Measurements from ENCODE around the gene HOXD3.

DNA sequence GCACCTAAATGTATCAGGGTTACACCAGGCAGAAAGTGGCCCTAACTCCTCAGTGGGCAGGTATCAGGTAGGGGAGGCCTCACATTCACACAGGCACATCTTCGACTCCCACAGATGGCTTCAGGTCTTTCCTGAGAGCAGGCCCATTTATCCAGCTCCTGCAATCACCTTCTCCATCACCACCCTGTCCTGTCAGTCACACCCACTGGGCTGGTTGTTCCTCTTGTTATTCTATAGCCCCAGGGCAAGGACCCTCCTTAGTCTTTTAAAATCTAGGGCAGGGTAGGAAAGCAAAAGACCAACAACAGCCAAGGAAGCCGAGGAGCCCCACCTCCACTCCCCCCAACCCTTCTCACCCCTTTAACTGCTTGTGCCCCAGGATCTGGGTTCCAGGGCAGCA lies 14.8 kb upstream of the HOXD3 start:
- TF ChIP-seq EZH2 (IDR thresholded peaks at IDR 0.05; ENCODE audit: borderline replicate concordance, low read depth, low read length): no peak
- no peak for TF ChIP-seq MAFK (IDR thresholded peaks at IDR 0.05; ENCODE audit: low read length)
- TF ChIP-seq CCAR2 (IDR thresholded peaks at IDR 0.05; ENCODE audit: low read depth, low read length): no peak
- TF ChIP-seq ZBTB33 (CRISPR knock-in tag; IDR thresholded peaks at IDR 0.05): no peak
- TF ChIP-seq, protein P1, sequence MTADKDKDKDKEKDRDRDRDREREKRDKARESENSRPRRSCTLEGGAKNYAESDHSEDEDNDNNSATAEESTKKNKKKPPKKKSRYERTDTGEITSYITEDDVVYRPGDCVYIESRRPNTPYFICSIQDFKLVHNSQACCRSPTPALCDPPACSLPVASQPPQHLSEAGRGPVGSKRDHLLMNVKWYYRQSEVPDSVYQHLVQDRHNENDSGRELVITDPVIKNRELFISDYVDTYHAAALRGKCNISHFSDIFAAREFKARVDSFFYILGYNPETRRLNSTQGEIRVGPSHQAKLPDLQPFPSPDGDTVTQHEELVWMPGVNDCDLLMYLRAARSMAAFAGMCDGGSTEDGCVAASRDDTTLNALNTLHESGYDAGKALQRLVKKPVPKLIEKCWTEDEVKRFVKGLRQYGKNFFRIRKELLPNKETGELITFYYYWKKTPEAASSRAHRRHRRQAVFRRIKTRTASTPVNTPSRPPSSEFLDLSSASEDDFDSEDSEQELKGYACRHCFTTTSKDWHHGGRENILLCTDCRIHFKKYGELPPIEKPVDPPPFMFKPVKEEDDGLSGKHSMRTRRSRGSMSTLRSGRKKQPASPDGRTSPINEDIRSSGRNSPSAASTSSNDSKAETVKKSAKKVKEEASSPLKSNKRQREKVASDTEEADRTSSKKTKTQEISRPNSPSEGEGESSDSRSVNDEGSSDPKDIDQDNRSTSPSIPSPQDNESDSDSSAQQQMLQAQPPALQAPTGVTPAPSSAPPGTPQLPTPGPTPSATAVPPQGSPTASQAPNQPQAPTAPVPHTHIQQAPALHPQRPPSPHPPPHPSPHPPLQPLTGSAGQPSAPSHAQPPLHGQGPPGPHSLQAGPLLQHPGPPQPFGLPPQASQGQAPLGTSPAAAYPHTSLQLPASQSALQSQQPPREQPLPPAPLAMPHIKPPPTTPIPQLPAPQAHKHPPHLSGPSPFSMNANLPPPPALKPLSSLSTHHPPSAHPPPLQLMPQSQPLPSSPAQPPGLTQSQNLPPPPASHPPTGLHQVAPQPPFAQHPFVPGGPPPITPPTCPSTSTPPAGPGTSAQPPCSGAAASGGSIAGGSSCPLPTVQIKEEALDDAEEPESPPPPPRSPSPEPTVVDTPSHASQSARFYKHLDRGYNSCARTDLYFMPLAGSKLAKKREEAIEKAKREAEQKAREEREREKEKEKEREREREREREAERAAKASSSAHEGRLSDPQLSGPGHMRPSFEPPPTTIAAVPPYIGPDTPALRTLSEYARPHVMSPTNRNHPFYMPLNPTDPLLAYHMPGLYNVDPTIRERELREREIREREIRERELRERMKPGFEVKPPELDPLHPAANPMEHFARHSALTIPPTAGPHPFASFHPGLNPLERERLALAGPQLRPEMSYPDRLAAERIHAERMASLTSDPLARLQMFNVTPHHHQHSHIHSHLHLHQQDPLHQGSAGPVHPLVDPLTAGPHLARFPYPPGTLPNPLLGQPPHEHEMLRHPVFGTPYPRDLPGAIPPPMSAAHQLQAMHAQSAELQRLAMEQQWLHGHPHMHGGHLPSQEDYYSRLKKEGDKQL (CRISPR knock-in tag; IDR thresholded peaks at IDR 0.05; ENCODE audit: borderline replicate concordance): no peak
- TF ChIP-seq, protein P2, sequence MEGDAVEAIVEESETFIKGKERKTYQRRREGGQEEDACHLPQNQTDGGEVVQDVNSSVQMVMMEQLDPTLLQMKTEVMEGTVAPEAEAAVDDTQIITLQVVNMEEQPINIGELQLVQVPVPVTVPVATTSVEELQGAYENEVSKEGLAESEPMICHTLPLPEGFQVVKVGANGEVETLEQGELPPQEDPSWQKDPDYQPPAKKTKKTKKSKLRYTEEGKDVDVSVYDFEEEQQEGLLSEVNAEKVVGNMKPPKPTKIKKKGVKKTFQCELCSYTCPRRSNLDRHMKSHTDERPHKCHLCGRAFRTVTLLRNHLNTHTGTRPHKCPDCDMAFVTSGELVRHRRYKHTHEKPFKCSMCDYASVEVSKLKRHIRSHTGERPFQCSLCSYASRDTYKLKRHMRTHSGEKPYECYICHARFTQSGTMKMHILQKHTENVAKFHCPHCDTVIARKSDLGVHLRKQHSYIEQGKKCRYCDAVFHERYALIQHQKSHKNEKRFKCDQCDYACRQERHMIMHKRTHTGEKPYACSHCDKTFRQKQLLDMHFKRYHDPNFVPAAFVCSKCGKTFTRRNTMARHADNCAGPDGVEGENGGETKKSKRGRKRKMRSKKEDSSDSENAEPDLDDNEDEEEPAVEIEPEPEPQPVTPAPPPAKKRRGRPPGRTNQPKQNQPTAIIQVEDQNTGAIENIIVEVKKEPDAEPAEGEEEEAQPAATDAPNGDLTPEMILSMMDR (IDR thresholded peaks at IDR 0.05 in 2 of 3, conservative IDR thresholded peaks at IDR 0.05 in 1 of 3; ENCODE audit: insufficient read depth in 2 of 3, low read depth in 1 of 3, low read length in 3 of 3): no peak
- TF ChIP-seq POLR2A (conservative IDR thresholded peaks at IDR 0.05): no peak
- TF ChIP-seq BMI1 (IDR thresholded peaks at IDR 0.05; ENCODE audit: low read length): no peak
- TF ChIP-seq DDX20 (tag; IDR thresholded peaks at IDR 0.05; ENCODE audit: low read depth): no peak
- no peak for TF ChIP-seq ZNF24 (IDR thresholded peaks at IDR 0.05)
- TF ChIP-seq CBX3 (IDR thresholded peaks at IDR 0.05; ENCODE audit: borderline replicate concordance in 1 of 2, low read length in 2 of 2): no peak
- no peak for TF ChIP-seq TBP (optimal IDR thresholded peaks at IDR 0.05; ENCODE audit: low read depth, low read length)

Data from K562 (cell line).